Neural cell (in vitro differentiated cells): Measurements from ENCODE around the gene APPBP2. TPM values are rescaled to one million over a fixed set of nuclear protein-coding genes. Genes with fewer than 3 reads are reported as not detected.

Experiments used
- H2AFZ ChIP-seq: fragments of 200-600, 300-800 bp; sonication (generic), shearing (Covaris generic); 2 replicates; pipeline ENCODE4 v1.6.0; 2014; ENCODE audit warnings: low read depth, mild to moderate bottlenecking, antibody characterized with exemption, low read length, moderate library complexity
- H3F3A ChIP-seq: fragments of 200-600 bp; shearing (Covaris generic); 2 replicates; pipeline ENCODE4 v1.6.1; 2016; ENCODE audit warnings: mild to moderate bottlenecking, moderate library complexity, mixed read lengths, antibody characterized with exemption, low read length; ENCODE audit not compliant: insufficient read depth, poor library complexity, severe bottlenecking
- H3K27ac ChIP-seq: fragments of 200-600, 300-800 bp; sonication (generic), shearing (Covaris generic); 2 replicates; pipeline ENCODE4 v1.5.1; 2014; ENCODE audit warnings: mild to moderate bottlenecking, low read length, moderate library complexity
- H3K27me3 ChIP-seq: fragments of 300-800, 200-600 bp; sonication (generic), shearing (Covaris generic); 2 replicates; pipeline ENCODE4 v1.6.0; 2014; ENCODE audit warnings: mild to moderate bottlenecking, low read depth, low read length, moderate library complexity; ENCODE audit not compliant: insufficient read depth
- H3K36me3 ChIP-seq: fragments of 300-800, 200-600 bp; sonication (generic), shearing (Covaris generic); 2 replicates; pipeline ENCODE4 v1.5.1; 2014; ENCODE audit warnings: mild to moderate bottlenecking, antibody characterized with exemption, low read length, moderate library complexity; ENCODE audit not compliant: insufficient read depth
- H3K4me2 ChIP-seq: fragments of 300-800, 200-600 bp; sonication (generic), shearing (Covaris generic); 2 replicates; pipeline ENCODE4 v1.6.0; 2014; ENCODE audit warnings: mild to moderate bottlenecking, low read length
- H3K4me3 ChIP-seq: fragments of 300-800, 200-600 bp; sonication (generic), shearing (Covaris generic); 2 replicates; pipeline ENCODE4 v1.5.1; 2014; ENCODE audit warnings: mild to moderate bottlenecking, low read length, moderate library complexity
- H3K79me2 ChIP-seq: fragments of 200-600 bp; shearing (Covaris generic); replicated peaks from 2 replicates; pipeline ENCODE4 v1.6.0; 2014; ENCODE audit warnings: mild to moderate bottlenecking, low read length, moderate library complexity; ENCODE audit not compliant: insufficient read depth
- H3K9ac ChIP-seq: fragments of 300-800, 200-600 bp; sonication (generic), shearing (Covaris generic); 2 replicates; pipeline ENCODE4 v1.6.1; 2016; ENCODE audit warnings: mild to moderate bottlenecking, low read length, mixed read lengths
- H3K9me2 ChIP-seq: fragments of 200-600 bp; shearing (Covaris generic); 2 replicates; pipeline ENCODE4 v1.6.1; 2016; ENCODE audit warnings: mild to moderate bottlenecking, low read length, mixed read lengths; ENCODE audit not compliant: insufficient read depth
- H3K9me3 ChIP-seq: fragments of 200-600, 300-800 bp; sonication (generic), shearing (Covaris generic); 2 replicates; pipeline ENCODE4 v1.6.1; 2016; ENCODE audit warnings: mild to moderate bottlenecking, mixed run types, low read length, moderate library complexity, mixed read lengths
- H4K20me1 ChIP-seq: fragments of 200-600 bp; shearing (Covaris generic); 2 replicates; pipeline ENCODE4 v1.6.1; 2016; ENCODE audit warnings: mild to moderate bottlenecking, mixed run types; ENCODE audit not compliant: insufficient read depth
- CTCF ChIP-seq: fragments of 450-650 bp; IDR thresholded peaks from 2 replicates; pipeline ENCODE4 v1.5.1; 2014; ENCODE audit warnings: antibody characterized with exemption, mild to moderate bottlenecking, moderate library complexity; ENCODE audit not compliant: poor library complexity, severe bottlenecking
- EP300 ChIP-seq: fragments of 450-650 bp; conservative IDR thresholded peaks from 2 replicates; pipeline ENCODE4 v1.6.1; 2014; ENCODE audit warnings: antibody characterized with exemption, mild to moderate bottlenecking, moderate library complexity; ENCODE audit not compliant: poor library complexity, severe bottlenecking
- EZH2 ChIP-seq: fragments of 200-600, 300-800 bp; shearing (Covaris generic), sonication (generic); IDR thresholded peaks from 2 replicates; pipeline ENCODE4 v1.6.1; 2014; ENCODE audit warnings: antibody characterized with exemption, low read length, borderline replicate concordance, mild to moderate bottlenecking; ENCODE audit not compliant: insufficient read depth, poor library complexity, severe bottlenecking
- MXI1 ChIP-seq: fragments of 450-650 bp; conservative IDR thresholded peaks from 2 replicates; pipeline ENCODE4 v1.6.1; 2014; ENCODE audit warnings: antibody characterized with exemption, mild to moderate bottlenecking; ENCODE audit not compliant: poor library complexity, severe bottlenecking
- POLR2AphosphoS5 ChIP-seq: IDR thresholded peaks from 2 replicates; pipeline ENCODE4 v1.6.1; 2012
- RAD21 ChIP-seq: fragments of 450-650 bp; conservative IDR thresholded peaks from 2 replicates; pipeline ENCODE4 v1.6.1; 2014; ENCODE audit warnings: antibody characterized with exemption, mild to moderate bottlenecking, moderate library complexity
- REST ChIP-seq: IDR thresholded peaks from 2 replicates; pipeline ENCODE4 v1.6.1; 2012; ENCODE audit warnings: borderline replicate concordance
- SMC3 ChIP-seq: fragments of 450-650 bp; conservative IDR thresholded peaks from 2 replicates; pipeline ENCODE4 v1.6.1; 2014; ENCODE audit warnings: antibody characterized with exemption, mild to moderate bottlenecking, moderate library complexity; ENCODE audit not compliant: poor library complexity
- TAF1 ChIP-seq: IDR thresholded peaks from 2 replicates; pipeline ENCODE4 v1.6.1; 2012; ENCODE audit warnings: low read depth
- polyA plus RNA-seq: library from polyadenylated mRNA; depleted of rRNA; stranded (reverse); fragments of >200 nt; gene quantifications from 2 replicates; pipeline ENCODE4 v1.2.3, GENCODE V29; 2014

APPBP2 gene
- polyA plus RNA-seq, 1 donor from 2014 or later: 40.4 TPM

- Histone ChIP-seq H3K9me3 (no peaks in the 10 kb centered on the region), H3K4me2 (no peak overlapping the region), H3K79me2 (no peaks in the 10 kb centered on the region), H3K9ac (no peak overlapping the region), H3K9me2 (no peaks in the 10 kb centered on the region), H3K4me3 (no peak overlapping the region), H3K27ac (no peak overlapping the region), H3K27me3 (no peaks in the 10 kb centered on the region), H4K20me1 (no peaks in the 10 kb centered on the region), H3F3A (no peaks in the 10 kb centered on the region), H3K36me3 (no peaks in the 10 kb centered on the region), H2AFZ (no peak overlapping the region)
- no peak for TF ChIP-seq REST
- TF ChIP-seq CTCF: no peak
Observed at GRCh38 chr17:60401819-60402218, 124.2 kb downstream of the APPBP2 start.

GRCh38 chr17:60398227-60398959 lies 127.6 kb downstream of the APPBP2 start:
- H3K9ac ChIP-seq: no peak overlapping the region
- H3K9me3 ChIP-seq: no peaks in the 10 kb centered on the region
- TF ChIP-seq CTCF: no peak
- TF ChIP-seq RAD21: no peak
- TF ChIP-seq MXI1: no peak
- TF ChIP-seq SMC3: no peak
- TF ChIP-seq REST: no peak
- no peak for TF ChIP-seq EP300
- TF ChIP-seq EZH2: no peak
- TF ChIP-seq POLR2AphosphoS5: no peak
- no peak for TF ChIP-seq TAF1
- no peaks in the 10 kb centered on the region for H3K27me3 ChIP-seq
- H3F3A ChIP-seq: no peaks in the 10 kb centered on the region
- no peak overlapping the region for H3K4me3 ChIP-seq
- no peak overlapping the region for H3K4me2 ChIP-seq
- H3K36me3 ChIP-seq: no peaks in the 10 kb centered on the region
- H3K27ac ChIP-seq: no peak overlapping the region
- H3K9me2 ChIP-seq: no peaks in the 10 kb centered on the region
- no peaks in the 10 kb centered on the region for H3K79me2 ChIP-seq
- H2AFZ ChIP-seq: no peak overlapping the region
- no peaks in the 10 kb centered on the region for H4K20me1 ChIP-seq
